NCI-H1417 treated with DMSO at 0.1 percent for 48 hours (cell line): ENCODE measurements around the gene PTK6.
A peak's percentile ranks its signal among the peaks of the same experiment; 100 is the strongest.

ENCODE experiments used
- DNase-seq: peaks from one replicate; lab custom pipeline; 2025; lab: John Stamatoyannopoulos, UW

PTK6 gene

GRCh38 chr20:63543131-63543530 lies 6.0 kb upstream of the PTK6 start:
- no peak for DNase-seq

GRCh38 chr20:63542696-63543095 lies 5.5 kb upstream of the PTK6 start:
- DNase-seq = no peak

- no peak for DNase-seq
These were observed 4.9 kb upstream of the PTK6 start for GRCh38 chr20:63542031-63542559.

GRCh38 chr20:63541371-63541770 lies 4.2 kb upstream of the PTK6 start:
- DNase-seq = no peak

GRCh38 chr20:63540417-63541186 lies 3.4 kb upstream of the PTK6 start:
- DNase-seq = no peak

GRCh38 chr20:63539441-63540370 lies 2.5 kb upstream of the PTK6 start:
- no peak for DNase-seq

- DNase-seq = no peak
These were observed 1.9 kb upstream of the PTK6 start for GRCh38 chr20:63539092-63539430.

- peak; percentile 60 for DNase-seq
These were observed 1.3 kb upstream of the PTK6 start for GRCh38 chr20:63538204-63539091.

- DNase-seq = peak; percentile 43
These were observed 488 bp upstream of the PTK6 start for GRCh38 chr20:63537525-63538203.

GRCh38 chr20:63536241-63536977 lies 767 bp downstream of the PTK6 start:
- DNase-seq = peak; percentile 50

- DNase-seq = no peak
These were observed 2.1 kb downstream of the PTK6 start for GRCh38 chr20:63534831-63535651.

- no peak for DNase-seq
These were observed 2.7 kb downstream of the PTK6 start for GRCh38 chr20:63534427-63534830.

GRCh38 chr20:63533871-63534393 lies 3.2 kb downstream of the PTK6 start:
- DNase-seq = no peak

GRCh38 chr20:63533388-63533787 lies 3.8 kb downstream of the PTK6 start:
- no peak for DNase-seq

GRCh38 chr20:63532449-63532971 lies 4.7 kb downstream of the PTK6 start:
- DNase-seq = no peak

GRCh38 chr20:63531686-63532448 lies 5.3 kb downstream of the PTK6 start:
- no peak for DNase-seq

- DNase-seq = no peak
These were observed 6.4 kb downstream of the PTK6 start for GRCh38 chr20:63530788-63531160.
